ENCODE results near the gene APOD.

APOD gene

GRCh38 chr3:195522254-195523023, 61.3 kb downstream of the APOD start:
- peak; percentile 33 for DNase-seq

Measured in NCI-H1436 (cell line).